MCF 10A (cell line): Measurements from ENCODE around the gene MRPL38. TPM values are rescaled to one million over a fixed set of nuclear protein-coding genes. Genes with fewer than 3 reads are reported as not detected.

Source experiments
- BruUV-seq: library from RNA; stranded (reverse); fragments of 400-500 nt; replicated peaks from 2 replicates; lab custom pipeline; 2021; lab: Mats Ljungman, UMichigan
- CTCF ChIA-PET: fragments of 300-600 bp; sonication (Branson Sonifier 250); formaldehyde crosslinking; extraction: SDS; loops from one replicate; lab custom pipeline; 2021; ENCODE audit warnings: antibody characterized with exemption, inconsistent platforms; lab: Yijun Ruan, JAX
- POLR2A ChIA-PET: fragments of 300-600, 350-650 bp; sonication (Branson Sonifier 250); formaldehyde crosslinking; extraction: SDS; loops from one replicate; lab custom pipeline; 2020; ENCODE audit warnings: antibody characterized with exemption, inconsistent platforms; lab: Yijun Ruan, JAX
- DNase-seq: peaks from one replicate; pipeline ENCODE4 v3.0.0-alpha.2; 2018; ENCODE audit not compliant: unreplicated experiment
- H3K27ac Mint-ChIP-seq: one replicate; pipeline ENCODE4 v1.8.0; 2022; ENCODE audit warnings: mild to moderate bottlenecking, low read depth, mixed read lengths; ENCODE audit not compliant: unreplicated experiment
- H3K27me3 Mint-ChIP-seq: one replicate; pipeline ENCODE4 v1.8.0; 2022; ENCODE audit warnings: mixed read lengths; ENCODE audit not compliant: insufficient read depth, unreplicated experiment
- H3K36me3 Mint-ChIP-seq: one replicate; pipeline ENCODE4 v1.8.0; 2022; ENCODE audit warnings: mild to moderate bottlenecking, moderate library complexity, mixed read lengths; ENCODE audit not compliant: insufficient read depth, unreplicated experiment
- H3K4me1 Mint-ChIP-seq: one replicate; pipeline ENCODE4 v1.8.0; 2022; ENCODE audit warnings: mixed read lengths; ENCODE audit not compliant: insufficient read depth, unreplicated experiment
- H3K4me3 Mint-ChIP-seq: one replicate; pipeline ENCODE4 v1.8.0; 2022; ENCODE audit warnings: mild to moderate bottlenecking, moderate library complexity, mixed read lengths; ENCODE audit not compliant: unreplicated experiment
- H3K9me3 Mint-ChIP-seq: one replicate; pipeline ENCODE4 v1.8.0; 2022; ENCODE audit warnings: mixed read lengths; ENCODE audit not compliant: unreplicated experiment
- intact Hi-C: fragments of 100-400 bp; cut with micrococcal nuclease; formaldehyde crosslinking; loops from 2 replicates; pipeline ENCODE4 v1.14.1; 2022
- total RNA-seq: library from RNA; stranded (reverse); gene quantifications from 2 replicates; pipeline ENCODE4 v1.2.3, GENCODE V29; 2022
- TF ChIP-seq, protein P1 (sequence below): fragments of 200-600 bp; IDR thresholded peaks from one replicate; pipeline ENCODE4 v1.8.0; 2022; ENCODE audit warnings: antibody characterized with exemption, mild to moderate bottlenecking; ENCODE audit not compliant: unreplicated experiment

MRPL38 gene
- total RNA-seq, 1 experiment from 2014 or later: 111 TPM

DNA sequence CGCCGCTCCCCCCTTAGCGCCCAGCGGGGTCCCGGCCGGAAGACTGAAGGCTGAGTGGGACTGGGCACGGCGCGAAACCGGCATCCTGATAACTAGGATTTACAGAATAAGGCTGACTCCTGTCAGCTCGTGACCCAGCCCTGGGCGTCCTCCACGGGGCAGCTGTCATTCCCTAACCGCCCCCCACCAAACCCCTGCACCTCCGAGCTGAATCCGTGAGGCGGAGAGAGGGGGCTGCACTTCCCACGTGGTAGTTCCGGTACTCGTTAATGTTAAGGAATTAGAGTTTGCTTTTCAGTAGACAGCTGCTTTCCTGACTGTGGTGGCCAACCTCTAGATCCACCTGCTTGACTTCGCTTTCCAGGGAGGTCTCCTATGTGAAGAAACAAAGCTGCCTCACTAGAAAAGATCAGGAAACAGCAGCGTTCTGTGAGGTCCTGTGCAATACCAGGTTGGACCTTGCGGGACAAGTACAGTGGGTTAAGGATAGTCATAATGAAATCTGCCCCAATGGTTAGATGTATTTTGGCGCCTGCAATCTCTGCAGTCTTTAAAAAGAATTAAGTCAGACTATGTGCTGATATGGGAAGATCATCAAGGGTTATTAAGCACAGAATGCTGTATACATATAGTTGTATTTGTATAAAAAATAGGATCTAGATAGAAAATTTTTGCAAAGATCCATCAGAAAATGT lies 48.5 kb downstream of the MRPL38 start:
- H3K4me1 Mint-ChIP-seq: peaks cover 19% of the 10 kb centered on the region
- BruUV-seq: TSS peak; percentile 80

DNA sequence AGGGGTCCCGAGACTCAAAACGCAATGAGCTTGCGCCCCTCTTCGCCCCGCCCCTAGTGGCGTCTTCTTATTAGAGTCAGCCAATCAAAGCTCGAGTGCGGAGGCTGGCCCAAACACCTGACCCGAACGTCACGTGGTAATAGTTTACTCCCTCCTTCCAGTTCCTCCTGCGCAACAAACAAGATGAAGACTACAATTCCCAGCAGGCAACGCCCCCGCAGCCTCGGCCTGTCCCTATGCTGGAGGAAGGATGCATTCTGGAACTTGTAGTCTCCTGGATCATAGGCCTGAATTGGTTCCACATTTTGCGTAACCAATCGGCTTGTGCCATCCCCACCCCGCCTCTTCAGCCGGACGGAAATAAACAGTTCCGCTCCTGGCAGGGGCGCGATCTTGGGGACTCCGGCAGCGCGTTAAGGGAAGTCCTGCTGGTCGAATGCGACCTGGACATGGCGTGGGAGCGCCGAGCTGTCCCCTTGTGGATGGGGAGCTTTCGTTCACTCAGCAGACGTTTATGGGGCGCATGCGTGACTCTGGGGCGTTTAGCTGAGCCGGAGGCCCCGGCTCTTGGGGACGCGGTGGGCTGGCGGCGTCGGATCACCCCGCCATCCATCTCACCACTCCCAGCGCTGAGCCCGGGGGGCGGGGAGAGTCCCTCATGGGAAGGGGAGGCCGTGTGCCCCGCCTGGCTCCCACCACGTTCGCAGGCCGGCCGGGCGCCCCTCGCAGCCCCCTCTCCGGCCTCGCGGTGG lies 49.2 kb downstream of the MRPL38 start, which contains the start of gene WBP2:
WBP2 (minus strand) TSS at position 26 of the 752 bp plus-strand sequence. CDS start 38 bp downstream, outside the sequence.
- ChIA-PET POLR2A (interaction anchor here (0.7 to 6.1 kb wide), 35 partner anchors 10 to 496 kb away, joined by 3 to 164 read pairs (median 4); partner anchors contain the start of genes ACOX1, FBF1, GALK1 and ITGB4), CTCF (interaction anchor here (0.6 to 3.6 kb wide), 12 partner anchors 11 to 159 kb away, joined by 3 to 36 read pairs (median 3); partner anchors contain the start of genes GALK1, TRIM47, UNC13D and UNK)
- Mint-ChIP-seq H3K4me1 (peaks cover 19% of the 10 kb centered on the region), H3K4me3 (no peak within 1 kb of the TSS), H3K27me3 (no peaks in the 10 kb centered on the region), H3K27ac (no peak within 1 kb of the TSS), H3K9me3 (no peaks in the 10 kb centered on the region), H3K36me3 (peaks cover 33% of the 10 kb centered on the region)
- no TSS peak for BruUV-seq
- peak; percentile 100 for DNase-seq
- intact Hi-C loops: loop anchor here (2.0 kb wide), 1 partner anchor 41 kb away; the partner anchor contains the start of gene TRIM65
- TF ChIP-seq, protein P1, sequence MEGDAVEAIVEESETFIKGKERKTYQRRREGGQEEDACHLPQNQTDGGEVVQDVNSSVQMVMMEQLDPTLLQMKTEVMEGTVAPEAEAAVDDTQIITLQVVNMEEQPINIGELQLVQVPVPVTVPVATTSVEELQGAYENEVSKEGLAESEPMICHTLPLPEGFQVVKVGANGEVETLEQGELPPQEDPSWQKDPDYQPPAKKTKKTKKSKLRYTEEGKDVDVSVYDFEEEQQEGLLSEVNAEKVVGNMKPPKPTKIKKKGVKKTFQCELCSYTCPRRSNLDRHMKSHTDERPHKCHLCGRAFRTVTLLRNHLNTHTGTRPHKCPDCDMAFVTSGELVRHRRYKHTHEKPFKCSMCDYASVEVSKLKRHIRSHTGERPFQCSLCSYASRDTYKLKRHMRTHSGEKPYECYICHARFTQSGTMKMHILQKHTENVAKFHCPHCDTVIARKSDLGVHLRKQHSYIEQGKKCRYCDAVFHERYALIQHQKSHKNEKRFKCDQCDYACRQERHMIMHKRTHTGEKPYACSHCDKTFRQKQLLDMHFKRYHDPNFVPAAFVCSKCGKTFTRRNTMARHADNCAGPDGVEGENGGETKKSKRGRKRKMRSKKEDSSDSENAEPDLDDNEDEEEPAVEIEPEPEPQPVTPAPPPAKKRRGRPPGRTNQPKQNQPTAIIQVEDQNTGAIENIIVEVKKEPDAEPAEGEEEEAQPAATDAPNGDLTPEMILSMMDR: no peak

More for the DNA sequence above, 48.5 kb downstream of the MRPL38 start:
- POLR2A ChIA-PET: interaction anchor here (1.0 to 6.1 kb wide), 24 partner anchors 11 to 408 kb away, joined by 3 to 164 read pairs (median 12); partner anchors contain the start of genes ACOX1, GALK1, MRPL38 and RECQL5
- Mint-ChIP-seq H3K27ac (no peak overlapping the region), H3K27me3 (no peaks in the 10 kb centered on the region), H3K4me3 (no peak overlapping the region), H3K9me3 (no peaks in the 10 kb centered on the region), H3K36me3 (peaks cover 25% of the 10 kb centered on the region)
- CTCF ChIA-PET: interaction anchor here (0.7 to 3.6 kb wide), 7 partner anchors 8 to 158 kb away, joined by 3 to 36 read pairs (median 5); partner anchors contain the start of genes GALK1 and TRIM47
- TF ChIP-seq, protein P1: peak; percentile 14
- DNase-seq: no peak
- intact Hi-C loops: no loop called here

DNA sequence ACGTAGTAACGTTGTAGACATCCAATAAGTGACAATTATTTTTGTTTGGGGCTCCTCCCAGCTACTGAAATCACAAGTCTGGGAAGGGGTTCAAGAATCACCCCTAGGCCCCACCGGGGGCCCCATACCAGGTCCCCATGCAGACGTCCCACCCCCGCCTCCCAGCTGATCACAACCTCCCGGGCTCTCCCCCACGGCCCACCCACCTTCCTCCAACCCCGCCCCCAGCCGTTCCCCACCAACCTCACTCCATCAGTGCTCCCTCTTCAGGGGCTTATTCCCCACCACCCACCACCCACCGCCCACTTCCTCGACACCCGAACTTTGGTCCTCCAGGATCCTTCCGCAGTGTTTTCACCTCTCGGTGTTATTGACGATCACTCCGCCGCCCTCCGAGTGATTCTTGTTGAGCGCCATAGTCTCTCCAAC lies 49.8 kb downstream of the MRPL38 start:
- Mint-ChIP-seq H3K4me3 (no peak overlapping the region), H3K4me1 (peaks cover 19% of the 10 kb centered on the region), H3K9me3 (no peaks in the 10 kb centered on the region), H3K36me3 (peaks cover 39% of the 10 kb centered on the region), H3K27me3 (no peaks in the 10 kb centered on the region), H3K27ac (no peak overlapping the region)
- intact Hi-C loops: loop anchor here (2.0 kb wide), 1 partner anchor 42 kb away; the partner anchor contains the start of gene TRIM65
- BruUV-seq: no TSS peak
- TF ChIP-seq, protein P1: no peak
- no peak for DNase-seq
- CTCF ChIA-PET: interaction anchor here (0.5 to 3.6 kb wide), 12 partner anchors 11 to 453 kb away, joined by 3 to 36 read pairs (median 3); partner anchors contain the start of genes GALK1, TRIM47, UNC13D and UNK
- POLR2A ChIA-PET: interaction anchor here (0.6 to 6.1 kb wide), 39 partner anchors 10 to 1238 kb away, joined by 3 to 164 read pairs (median 4); partner anchors contain the start of genes ACOX1, FBF1, GALK1 and ITGB4
